ENCODE measurements around the gene IGSF23. TPM values are rescaled to one million over a fixed set of nuclear protein-coding genes. Genes with fewer than 3 reads are reported as not detected.

Gene IGSF23
- total and polyA plus RNA-seq, 2 experiments from 2014 or later = not detected

DNA sequence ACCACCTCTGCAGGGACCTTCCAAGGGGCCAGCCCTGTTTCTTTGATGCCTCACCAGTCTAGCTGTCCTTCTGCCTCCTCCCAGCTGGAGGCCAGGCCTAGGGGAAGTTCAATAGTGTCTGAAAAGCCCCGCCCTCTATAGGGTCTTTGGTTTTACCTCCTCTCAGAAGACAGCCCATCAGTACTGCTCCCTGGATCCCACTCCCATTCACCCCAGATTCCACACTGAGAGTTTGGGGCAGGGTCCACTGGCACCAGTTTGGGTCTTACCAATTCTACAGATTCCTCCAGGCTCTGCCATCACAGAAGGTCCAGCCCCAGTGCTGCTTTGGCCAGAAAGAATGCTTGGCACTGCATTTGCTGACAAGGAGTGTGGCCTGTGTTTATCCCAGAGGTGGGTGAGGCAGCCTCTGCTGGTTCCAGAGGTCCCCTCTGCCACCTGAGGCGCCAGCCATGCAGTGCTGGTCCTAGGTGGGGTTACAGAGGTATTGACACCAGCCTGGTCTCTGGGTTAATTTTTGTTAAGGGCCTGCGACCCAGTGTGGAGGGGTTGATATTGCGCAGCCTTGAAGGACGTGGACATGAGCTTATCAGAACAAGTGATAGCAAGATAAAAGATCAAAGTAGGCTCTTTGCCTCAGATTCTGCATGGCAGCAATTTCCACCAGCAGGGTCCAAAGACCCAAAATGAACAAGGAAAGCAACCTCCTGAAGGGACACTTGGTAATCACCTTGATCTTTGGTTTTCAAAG is 41.4 kb upstream of the IGSF23 start (continued):
- no peak for TF ChIP-seq ZNF462 (CRISPR knock-in tag; IDR thresholded peaks at IDR 0.05)
- no peak for TF ChIP-seq EZH2phosphoT487 (IDR thresholded peaks at IDR 0.05; ENCODE audit: unreplicated experiment)

DNA sequence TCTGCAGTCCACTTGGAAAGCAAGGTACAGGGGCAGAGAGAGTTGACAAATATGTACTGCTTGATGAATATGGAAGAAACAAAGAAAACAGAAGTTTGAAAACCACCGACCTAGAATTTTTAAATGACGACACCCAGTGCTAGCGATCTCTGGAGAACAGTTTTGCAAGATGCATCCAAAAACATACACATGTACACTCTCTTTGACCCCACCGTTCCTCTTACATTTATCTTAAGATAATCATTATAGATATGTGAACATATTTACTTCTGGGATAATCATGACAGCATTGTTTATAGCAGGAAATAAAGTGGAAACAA is 40.8 kb upstream of the IGSF23 start:
- Histone ChIP-seq H4K20me1 (replicated peaks; ENCODE audit: insufficient read depth) (no peaks in the 10 kb centered on the region), H3K4me1 (ENCODE audit: insufficient read depth) (no peaks in the 10 kb centered on the region), H3K4me3 (no peak overlapping the region), H3K27me3 (ENCODE audit: insufficient read depth) (no peaks in the 10 kb centered on the region), H3K36me3 (ENCODE audit: insufficient read depth) (no peaks in the 10 kb centered on the region), H2AFZ (no peak overlapping the region), H3F3A (replicated peaks; ENCODE audit: low read depth) (no peaks in the 10 kb centered on the region), H3K9me2 (ENCODE audit: insufficient read depth) (no peaks in the 10 kb centered on the region), H3K27ac (ENCODE audit: low read depth) (no peak overlapping the region), H3K79me2 (replicated peaks; ENCODE audit: insufficient read depth) (no peaks in the 10 kb centered on the region), H3K4me2 (no peak overlapping the region)
- Mint-ChIP-seq H3K27ac (no peak overlapping the region), H3K4me1 (0 out of 3 replicates have a peak, but pooled peaks cover 3% of the 10 kb centered on the region), H3K9me3 (no peaks in the 10 kb centered on the region; the same call in 2 of the 3 replicates), H3K36me3 (ENCODE audit: low read depth) (no peaks in the 10 kb centered on the region), H3K4me3 (no peak overlapping the region), H3K27me3 (ENCODE audit: insufficient read depth, low read depth, poor library complexity) (peaks cover 8% of the 10 kb centered on the region)
- ATAC-seq (no peak), DNase-seq (ENCODE audit: low spot score) (no peak)
- TF ChIP-seq STAT1 (IDR thresholded peaks at IDR 0.05; ENCODE audit: unreplicated experiment) (no peak), EZH2 (IDR thresholded peaks at IDR 0.05; ENCODE audit: low read depth, unreplicated experiment) (no peak), CREB1 (CRISPR knock-in tag; IDR thresholded peaks at IDR 0.05; ENCODE audit: low read depth) (no peak), EZH2phosphoT487 (IDR thresholded peaks at IDR 0.05; ENCODE audit: unreplicated experiment) (no peak), NANOG (IDR thresholded peaks at IDR 0.05; ENCODE audit: borderline replicate concordance) (no peak), POLR2AphosphoS5 (IDR thresholded peaks at IDR 0.05; ENCODE audit: low read depth) (no peak), JUNB (IDR thresholded peaks at IDR 0.05; ENCODE audit: unreplicated experiment) (no peak), CTCF (conservative IDR thresholded peaks at IDR 0.05; ENCODE audit: low read depth in 2 of 2) (no peak), ETS1 (IDR thresholded peaks at IDR 0.05) (no peak), ZNF114 (CRISPR knock-in tag; IDR thresholded peaks at IDR 0.05) (no peak)
- TF ChIP-seq, protein P1, sequence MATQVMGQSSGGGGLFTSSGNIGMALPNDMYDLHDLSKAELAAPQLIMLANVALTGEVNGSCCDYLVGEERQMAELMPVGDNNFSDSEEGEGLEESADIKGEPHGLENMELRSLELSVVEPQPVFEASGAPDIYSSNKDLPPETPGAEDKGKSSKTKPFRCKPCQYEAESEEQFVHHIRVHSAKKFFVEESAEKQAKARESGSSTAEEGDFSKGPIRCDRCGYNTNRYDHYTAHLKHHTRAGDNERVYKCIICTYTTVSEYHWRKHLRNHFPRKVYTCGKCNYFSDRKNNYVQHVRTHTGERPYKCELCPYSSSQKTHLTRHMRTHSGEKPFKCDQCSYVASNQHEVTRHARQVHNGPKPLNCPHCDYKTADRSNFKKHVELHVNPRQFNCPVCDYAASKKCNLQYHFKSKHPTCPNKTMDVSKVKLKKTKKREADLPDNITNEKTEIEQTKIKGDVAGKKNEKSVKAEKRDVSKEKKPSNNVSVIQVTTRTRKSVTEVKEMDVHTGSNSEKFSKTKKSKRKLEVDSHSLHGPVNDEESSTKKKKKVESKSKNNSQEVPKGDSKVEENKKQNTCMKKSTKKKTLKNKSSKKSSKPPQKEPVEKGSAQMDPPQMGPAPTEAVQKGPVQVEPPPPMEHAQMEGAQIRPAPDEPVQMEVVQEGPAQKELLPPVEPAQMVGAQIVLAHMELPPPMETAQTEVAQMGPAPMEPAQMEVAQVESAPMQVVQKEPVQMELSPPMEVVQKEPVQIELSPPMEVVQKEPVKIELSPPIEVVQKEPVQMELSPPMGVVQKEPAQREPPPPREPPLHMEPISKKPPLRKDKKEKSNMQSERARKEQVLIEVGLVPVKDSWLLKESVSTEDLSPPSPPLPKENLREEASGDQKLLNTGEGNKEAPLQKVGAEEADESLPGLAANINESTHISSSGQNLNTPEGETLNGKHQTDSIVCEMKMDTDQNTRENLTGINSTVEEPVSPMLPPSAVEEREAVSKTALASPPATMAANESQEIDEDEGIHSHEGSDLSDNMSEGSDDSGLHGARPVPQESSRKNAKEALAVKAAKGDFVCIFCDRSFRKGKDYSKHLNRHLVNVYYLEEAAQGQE (IDR thresholded peaks at IDR 0.05; ENCODE audit: unreplicated experiment) = no peak

All from GM23338 (cell line).